Epithelial cell of prostate (primary cell): Measurements from ENCODE around the gene ARPC5.
"Not testable (repeated sequence)": the region's sequence is repeated elsewhere in the genome, so short reads cannot be mapped to it uniquely, and the experiment has no call there.

Experiments
- DNase-seq: peaks from one replicate; pipeline ENCODE4 v3.0.0-alpha.2; 2011; ENCODE audit warnings: low read depth, low spot score
- H3K27ac ChIP-seq: fragments of 450-650 bp; 2 replicates; pipeline ENCODE4 v1.5.1; 2017; ENCODE audit warnings: mild to moderate bottlenecking

ARPC5 gene

GRCh38 chr1:183635606-183636333 lies at the start of gene ARPC5:
Gene ARPC5 (minus strand): TSS chr1:183635783. CDS start chr1:183635659, 124 bp downstream.
- H3K27ac ChIP-seq: peak within 1 kb of the TSS; percentile 93
- peak; percentile 92 for DNase-seq

- DNase-seq: no peak
- H3K27ac ChIP-seq: no peak overlapping the region
Observed at GRCh38 chr1:183685112-183685713, 49.6 kb upstream of the ARPC5 start.

GRCh38 chr1:183679363-183679762 lies 43.8 kb upstream of the ARPC5 start:
- not testable (repeated sequence) for DNase-seq, H3K27ac ChIP-seq

- no peak for DNase-seq
- no peak overlapping the region for H3K27ac ChIP-seq
Observed at GRCh38 chr1:183678819-183679218, 43.2 kb upstream of the ARPC5 start.

GRCh38 chr1:183676586-183677189 lies 41.1 kb upstream of the ARPC5 start:
- no peak overlapping the region for H3K27ac ChIP-seq
- DNase-seq: no peak

- DNase-seq: no peak
- H3K27ac ChIP-seq: no peak overlapping the region
Observed at GRCh38 chr1:183675883-183676585, 40.5 kb upstream of the ARPC5 start.

GRCh38 chr1:183675381-183675780 lies 39.8 kb upstream of the ARPC5 start:
- no peak for DNase-seq
- H3K27ac ChIP-seq: no peak overlapping the region

GRCh38 chr1:183674886-183675285 lies 39.3 kb upstream of the ARPC5 start:
- no peak overlapping the region for H3K27ac ChIP-seq
- DNase-seq: no peak

GRCh38 chr1:183674339-183674738 lies 38.8 kb upstream of the ARPC5 start:
- no peak for DNase-seq
- H3K27ac ChIP-seq: no peak overlapping the region

- H3K27ac ChIP-seq: no peak overlapping the region
- no peak for DNase-seq
Observed at GRCh38 chr1:183673605-183674323, 38.2 kb upstream of the ARPC5 start.

GRCh38 chr1:183670169-183670568 lies 34.6 kb upstream of the ARPC5 start:
- DNase-seq: no peak

GRCh38 chr1:183656355-183656754 lies 20.8 kb upstream of the ARPC5 start:
- no peak for DNase-seq
- no peak overlapping the region for H3K27ac ChIP-seq

More at GRCh38 chr1:183670169-183670568, 34.6 kb upstream of the ARPC5 start:
- H3K27ac ChIP-seq: no peak overlapping the region

GRCh38 chr1:183655562-183656075 lies 20.0 kb upstream of the ARPC5 start:
- H3K27ac ChIP-seq: no peak overlapping the region
- no peak for DNase-seq

- H3K27ac ChIP-seq: no peak overlapping the region
- no peak for DNase-seq
Observed at GRCh38 chr1:183654706-183655105, 19.1 kb upstream of the ARPC5 start.

GRCh38 chr1:183653876-183654451 lies 18.4 kb upstream of the ARPC5 start:
- H3K27ac ChIP-seq: no peak overlapping the region
- DNase-seq: no peak

GRCh38 chr1:183653462-183653794 lies 17.8 kb upstream of the ARPC5 start:
- H3K27ac ChIP-seq: no peak overlapping the region
- no peak for DNase-seq

- H3K27ac ChIP-seq: no peak within 1 kb of the TSS
- DNase-seq: no peak
Observed at GRCh38 chr1:183652547-183653461, 17.2 kb upstream of the ARPC5 start, which contains the start of gene APOBEC4. Gene APOBEC4 (minus strand): TSS chr1:183653316. CDS start chr1:183648781, 4,535 bp downstream.

GRCh38 chr1:183652107-183652506 lies 16.5 kb upstream of the ARPC5 start:
- no peak overlapping the region for H3K27ac ChIP-seq
- DNase-seq: no peak

GRCh38 chr1:183651612-183652011 lies 16.0 kb upstream of the ARPC5 start:
- H3K27ac ChIP-seq: no peak overlapping the region
- no peak for DNase-seq
